CD14-positive monocyte (primary cell): ENCODE results near the gene WNT3. TPM values are rescaled to one million over a fixed set of nuclear protein-coding genes. Genes with fewer than 3 reads are reported as not detected.

ENCODE experiments used
- DNase-seq, 3 donors: peaks; one replicate each; pipeline ENCODE4 v3.0.0-alpha.2; 2011 to 2022
- H2AFZ ChIP-seq: 2 replicates; pipeline ENCODE4 v1.6.0; 2012; ENCODE audit warnings: mild to moderate bottlenecking, low read depth, low read length, inconsistent platforms; ENCODE audit not compliant: insufficient read depth, poor library complexity, severe bottlenecking
- H3K27ac ChIP-seq, 2 donors: 1 replicate in 1 of 2; 2 replicates in 1 of 2; pipeline ENCODE4 v1.5.1; 2012 to 2013; ENCODE audit warnings: low read length in 2 of 2, control low read depth in 1 of 2, inconsistent platforms in 1 of 2, low read depth in 1 of 2, mild to moderate bottlenecking in 1 of 2
- H3K27me3 ChIP-seq, 2 donors: one replicate each; pipeline versions ENCODE4 v1.6.0 to v1.6.1; 2011 to 2013; ENCODE audit warnings: low read length in 2 of 2; ENCODE audit not compliant: control insufficient read depth in 2 of 2, insufficient read depth in 2 of 2
- H3K36me3 ChIP-seq, 2 donors: replicated peaks in 1 of 2; 1 replicate in 1 of 2; 2 replicates in 1 of 2; pipeline versions ENCODE4 v1.5.1 to v1.6.1; 2012 to 2013; ENCODE audit warnings: low read length in 2 of 2, control low read depth in 1 of 2, inconsistent platforms in 1 of 2, mild to moderate bottlenecking in 1 of 2; ENCODE audit not compliant: insufficient read depth in 2 of 2, control insufficient read depth in 1 of 2
- H3K4me1 ChIP-seq, 2 donors: 1 replicate in 1 of 2; 2 replicates in 1 of 2; pipeline versions ENCODE4 v1.5.1 to v1.6.1; 2012 to 2013; ENCODE audit warnings: low read length in 2 of 2, control low read depth in 1 of 2, inconsistent platforms in 1 of 2, mild to moderate bottlenecking in 1 of 2, moderate library complexity in 1 of 2; ENCODE audit not compliant: insufficient read depth in 2 of 2, control insufficient read depth in 1 of 2
- H3K4me2 ChIP-seq: replicated peaks from 2 replicates; pipeline ENCODE3; 2012; ENCODE audit warnings: low read length, moderate library complexity, mild to moderate bottlenecking; ENCODE audit not compliant: poor library complexity, severe bottlenecking; ENCODE audit errors: extremely low read depth
- H3K4me3 ChIP-seq, 3 experiments: fragments of 200-600 bp in 1 of 3; sonication (generic) in 1 of 3; replicated peaks in 1 of 3; 1 replicate in 2 of 3; 2 replicates in 1 of 3; pipeline ENCODE4 v1.5.1; 2011 to 2013; ENCODE audit warnings: low read length in 3 of 3, mild to moderate bottlenecking in 3 of 3, control low read depth in 2 of 3, low read depth in 2 of 3, inconsistent platforms in 1 of 3, moderate library complexity in 1 of 3
- H3K79me2 ChIP-seq: 2 replicates; pipeline ENCODE4 v1.6.0; 2012; ENCODE audit warnings: mild to moderate bottlenecking, control low read depth, inconsistent platforms, low read length, moderate library complexity; ENCODE audit not compliant: insufficient read depth
- H3K9ac ChIP-seq: 2 replicates; pipeline ENCODE4 v1.6.0; 2017; ENCODE audit warnings: low read length, mild to moderate bottlenecking; ENCODE audit not compliant: insufficient read depth, poor library complexity, severe bottlenecking
- H3K9me3 ChIP-seq, 2 donors: replicated peaks in 1 of 2; 1 replicate in 1 of 2; 2 replicates in 1 of 2; pipeline versions ENCODE4 v1.5.1 to v1.6.1; 2012 to 2013; ENCODE audit warnings: low read length in 2 of 2, control low read depth in 1 of 2; ENCODE audit not compliant: control insufficient read depth in 1 of 2, insufficient read depth in 1 of 2
- H4K20me1 ChIP-seq: 2 replicates; pipeline ENCODE4 v1.6.0; 2012; ENCODE audit warnings: mild to moderate bottlenecking, low read length, control low read depth, moderate library complexity; ENCODE audit not compliant: insufficient read depth
- H3K27ac Mint-ChIP-seq, 7 donors: one replicate each; pipeline ENCODE4 v1.8.0; 2020; ENCODE audit warnings: mild to moderate bottlenecking in 7 of 7, mixed read lengths in 7 of 7, moderate library complexity in 6 of 7, inconsistent platforms in 2 of 7
- H3K27me3 Mint-ChIP-seq, 3 donors: one replicate each; pipeline ENCODE4 v1.8.0; 2021 to 2022; ENCODE audit warnings: low read depth in 3 of 3, mild to moderate bottlenecking in 3 of 3, mixed read lengths in 3 of 3, moderate library complexity in 3 of 3, inconsistent platforms in 1 of 3
- H3K36me3 Mint-ChIP-seq, 2 donors: one replicate each; pipeline ENCODE4 v1.8.0; 2020; ENCODE audit warnings: mixed read lengths in 2 of 2, inconsistent platforms in 1 of 2, mild to moderate bottlenecking in 1 of 2
- H3K4me1 Mint-ChIP-seq: one replicate; pipeline ENCODE4 v1.8.0; 2020; ENCODE audit warnings: mild to moderate bottlenecking, mixed read lengths
- H3K4me3 Mint-ChIP-seq, 2 donors: one replicate each; pipeline ENCODE4 v1.8.0; 2020; ENCODE audit warnings: mild to moderate bottlenecking in 2 of 2, mixed read lengths in 2 of 2, moderate library complexity in 1 of 2
- H3K9me3 Mint-ChIP-seq, 7 donors: one replicate each; pipeline ENCODE4 v1.8.0; 2020 to 2022; ENCODE audit warnings: mixed read lengths in 7 of 7, mild to moderate bottlenecking in 6 of 7, moderate library complexity in 6 of 7, inconsistent platforms in 2 of 7
- WGBS: methylation state at CpG from one replicate; pipeline ENCODE4 v1.1.5; 2013; ENCODE audit warnings: missing lambda C conversion rate; ENCODE audit not compliant: insufficient coverage; 5-methylcytosine and 5-hydroxymethylcytosine counted together
- intact Hi-C, 2 donors: fragments of 100-400 bp; cut with micrococcal nuclease; formaldehyde crosslinking; loops; one replicate each; pipeline versions ENCODE4 v1.15.0 to v1.15.1; 2023
- polyA plus RNA-seq, 3 donors: library from polyadenylated mRNA; depleted of rRNA in 1 of 3; unstranded in 2 of 3; stranded (reverse) in 1 of 3; fragments of 300-500 nt in 2 of 3; fragments of >200 nt in 1 of 3; fragmentation: Illumina TruSeq in 2 of 3; gene quantifications; 1 replicate in 2 of 3; 2 replicates in 1 of 3; pipeline ENCODE4 v1.2.3, GENCODE V29; 2012 to 2021
- TF ChIP-seq, protein P1 (sequence below): fragments of 200-600 bp; IDR thresholded peaks from one replicate; pipeline ENCODE4 v1.8.0; 2022; ENCODE audit warnings: antibody characterized with exemption, mild to moderate bottlenecking

WNT3 gene
- polyA plus RNA-seq, 3 donors: 0.01 TPM; not detected in 2

DNA sequence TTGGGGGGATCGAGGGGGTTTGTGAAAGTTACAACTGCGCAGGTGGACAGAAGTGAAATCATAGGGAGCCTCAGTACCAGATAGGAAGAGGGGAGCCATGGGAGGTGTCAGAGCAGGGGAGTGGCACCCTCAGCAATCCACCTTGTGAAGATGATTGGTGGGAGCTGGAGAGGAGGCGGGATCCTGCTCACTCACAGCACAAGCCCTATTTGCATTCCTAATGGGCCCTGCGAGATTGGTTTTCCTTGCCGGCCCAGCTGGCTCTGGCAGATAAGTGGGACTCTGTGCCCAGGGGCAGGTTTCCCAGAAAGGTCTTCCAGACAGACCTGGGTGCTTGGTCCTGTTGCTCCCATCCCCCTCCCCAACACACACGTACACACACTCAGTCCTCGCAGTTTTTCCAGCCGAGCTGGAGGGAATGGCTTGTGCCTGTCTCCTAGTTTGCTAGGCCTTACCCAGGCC is 9.4 kb downstream of the WNT3 start:
- H3K27ac Mint-ChIP-seq: no peak overlapping the region
- H3K27me3 ChIP-seq: peaks cover 0 to 21% of the 10 kb centered on the region in 2 donors
- TF ChIP-seq, protein P1, sequence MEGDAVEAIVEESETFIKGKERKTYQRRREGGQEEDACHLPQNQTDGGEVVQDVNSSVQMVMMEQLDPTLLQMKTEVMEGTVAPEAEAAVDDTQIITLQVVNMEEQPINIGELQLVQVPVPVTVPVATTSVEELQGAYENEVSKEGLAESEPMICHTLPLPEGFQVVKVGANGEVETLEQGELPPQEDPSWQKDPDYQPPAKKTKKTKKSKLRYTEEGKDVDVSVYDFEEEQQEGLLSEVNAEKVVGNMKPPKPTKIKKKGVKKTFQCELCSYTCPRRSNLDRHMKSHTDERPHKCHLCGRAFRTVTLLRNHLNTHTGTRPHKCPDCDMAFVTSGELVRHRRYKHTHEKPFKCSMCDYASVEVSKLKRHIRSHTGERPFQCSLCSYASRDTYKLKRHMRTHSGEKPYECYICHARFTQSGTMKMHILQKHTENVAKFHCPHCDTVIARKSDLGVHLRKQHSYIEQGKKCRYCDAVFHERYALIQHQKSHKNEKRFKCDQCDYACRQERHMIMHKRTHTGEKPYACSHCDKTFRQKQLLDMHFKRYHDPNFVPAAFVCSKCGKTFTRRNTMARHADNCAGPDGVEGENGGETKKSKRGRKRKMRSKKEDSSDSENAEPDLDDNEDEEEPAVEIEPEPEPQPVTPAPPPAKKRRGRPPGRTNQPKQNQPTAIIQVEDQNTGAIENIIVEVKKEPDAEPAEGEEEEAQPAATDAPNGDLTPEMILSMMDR: no peak
- H3K9me3 Mint-ChIP-seq: peaks cover 0 to 7% (median 3%) of the 10 kb centered on the region in 7 donors
- H3K9me3 ChIP-seq: peaks cover 0 to 4% of the 10 kb centered on the region in 2 donors
- no peak overlapping the region for H3K4me3 ChIP-seq
- H3K36me3 ChIP-seq: no peaks in the 10 kb centered on the region
- H3K4me3 Mint-ChIP-seq: no peak overlapping the region
- H3K36me3 Mint-ChIP-seq: no peaks in the 10 kb centered on the region
- no peak overlapping the region for H3K27ac ChIP-seq
- no peaks in the 10 kb centered on the region for H4K20me1 ChIP-seq
- DNase-seq: no peak
- peaks cover 11 to 29% (median 14%) of the 10 kb centered on the region in 3 donors for H3K27me3 Mint-ChIP-seq
- H3K9ac ChIP-seq: no peak overlapping the region
- intact Hi-C loops: no loop called here
- H2AFZ ChIP-seq: no peak overlapping the region
- H3K79me2 ChIP-seq: no peaks in the 10 kb centered on the region
- no peaks in the 10 kb centered on the region for H3K4me1 Mint-ChIP-seq
- H3K4me1 ChIP-seq: no peaks in the 10 kb centered on the region
- WGBS: 96% methylated on average over 7 of the region's 8 CpGs
- H3K4me2 ChIP-seq: no peak overlapping the region

DNA sequence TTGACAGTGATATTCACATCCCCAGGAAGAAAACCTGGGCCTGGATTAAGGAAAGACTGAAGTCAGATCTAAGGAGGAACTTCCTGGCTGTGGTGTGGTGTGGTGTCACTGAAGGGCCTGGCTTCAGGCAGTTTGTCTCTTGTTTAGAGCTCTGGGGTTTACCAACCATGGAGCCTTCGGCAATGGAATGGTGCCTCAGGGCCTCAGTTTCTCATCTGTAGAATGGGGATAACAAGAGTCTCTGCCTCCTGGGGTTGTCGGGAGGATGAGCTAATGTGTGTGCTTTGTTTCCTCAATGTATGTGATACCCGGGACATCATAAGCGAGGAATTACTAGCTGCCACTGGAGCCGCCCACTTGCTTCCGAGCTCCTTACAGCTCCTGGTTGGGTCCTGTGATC is 12.7 kb downstream of the WNT3 start:
- no peak overlapping the region for H3K4me2 ChIP-seq
- no peaks in the 10 kb centered on the region for H3K4me1 Mint-ChIP-seq
- peaks cover 0 to 11% (median 3%) of the 10 kb centered on the region in 7 donors for H3K9me3 Mint-ChIP-seq
- TF ChIP-seq, protein P1: no peak
- WGBS: 98% methylated on average over 5 of the region's 6 CpGs
- no peaks in the 10 kb centered on the region for H4K20me1 ChIP-seq
- H2AFZ ChIP-seq: no peak overlapping the region
- H3K27ac ChIP-seq: no peak overlapping the region
- H3K4me3 Mint-ChIP-seq: no peak overlapping the region
- intact Hi-C loops: no loop called here
- peaks cover 4 to 6% (median 5%) of the 10 kb centered on the region in 3 donors for H3K27me3 Mint-ChIP-seq
- no peaks in the 10 kb centered on the region for H3K36me3 ChIP-seq
- no peak overlapping the region for H3K4me3 ChIP-seq
- peaks cover 0 to 4% of the 10 kb centered on the region in 2 donors for H3K9me3 ChIP-seq
- no peaks in the 10 kb centered on the region for H3K79me2 ChIP-seq
- no peaks in the 10 kb centered on the region for H3K4me1 ChIP-seq
- no peak for DNase-seq
- no peaks in the 10 kb centered on the region for H3K36me3 Mint-ChIP-seq
- no peaks in the 10 kb centered on the region for H3K27me3 ChIP-seq
- H3K27ac Mint-ChIP-seq: no peak overlapping the region
- no peak overlapping the region for H3K9ac ChIP-seq
